ENCODE measurements around the gene GUCY2C. TPM values are rescaled to one million over a fixed set of nuclear protein-coding genes. Genes with fewer than 3 reads are reported as not detected.

Gene GUCY2C
- total RNA-seq, 4 donors from 2014 or later, result 0.19 TPM; not detected in 3

GRCh38 chr12:14605401-14605989 lies 90.9 kb downstream of the GUCY2C start:
- Histone ChIP-seq H3K4me1 (peaks cover 0 to 5% (median 5%) of the 10 kb centered on the region in 3 donors), H3K4me3 (no peak overlapping the region), H3K9me3 (peaks cover 0 to 53% (median 28%) of the 10 kb centered on the region in 3 donors), H3K27ac (no peak overlapping the region), H3K36me3 (no peaks in the 10 kb centered on the region), H3K27me3 (no peaks in the 10 kb centered on the region)
- WGBS, 2 donors, result 70 to 84% methylated on average over 3 of the region's 3 CpGs
- TF ChIP-seq POLR2A (IDR thresholded peaks at IDR 0.05), result no peak
- TF ChIP-seq, protein P1, sequence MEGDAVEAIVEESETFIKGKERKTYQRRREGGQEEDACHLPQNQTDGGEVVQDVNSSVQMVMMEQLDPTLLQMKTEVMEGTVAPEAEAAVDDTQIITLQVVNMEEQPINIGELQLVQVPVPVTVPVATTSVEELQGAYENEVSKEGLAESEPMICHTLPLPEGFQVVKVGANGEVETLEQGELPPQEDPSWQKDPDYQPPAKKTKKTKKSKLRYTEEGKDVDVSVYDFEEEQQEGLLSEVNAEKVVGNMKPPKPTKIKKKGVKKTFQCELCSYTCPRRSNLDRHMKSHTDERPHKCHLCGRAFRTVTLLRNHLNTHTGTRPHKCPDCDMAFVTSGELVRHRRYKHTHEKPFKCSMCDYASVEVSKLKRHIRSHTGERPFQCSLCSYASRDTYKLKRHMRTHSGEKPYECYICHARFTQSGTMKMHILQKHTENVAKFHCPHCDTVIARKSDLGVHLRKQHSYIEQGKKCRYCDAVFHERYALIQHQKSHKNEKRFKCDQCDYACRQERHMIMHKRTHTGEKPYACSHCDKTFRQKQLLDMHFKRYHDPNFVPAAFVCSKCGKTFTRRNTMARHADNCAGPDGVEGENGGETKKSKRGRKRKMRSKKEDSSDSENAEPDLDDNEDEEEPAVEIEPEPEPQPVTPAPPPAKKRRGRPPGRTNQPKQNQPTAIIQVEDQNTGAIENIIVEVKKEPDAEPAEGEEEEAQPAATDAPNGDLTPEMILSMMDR (IDR thresholded peaks at IDR 0.05), result no peak
- DNase-seq, result no peak
- intact Hi-C loops (cut with DNase I), result no loop called here

- no peak overlapping the region for H3K27ac ChIP-seq
- TF ChIP-seq, protein P1 (IDR thresholded peaks at IDR 0.05), result no peak
- TF ChIP-seq POLR2A (IDR thresholded peaks at IDR 0.05), result no peak
- DNase-seq, result no peak
- intact Hi-C loops (cut with DNase I), result no loop called here
- no peak overlapping the region for H3K4me3 ChIP-seq
- H3K27me3 ChIP-seq, result no peaks in the 10 kb centered on the region
- no peaks in the 10 kb centered on the region for H3K36me3 ChIP-seq
- peaks cover 0 to 32% (median 23%) of the 10 kb centered on the region in 3 donors for H3K9me3 ChIP-seq
- H3K4me1 ChIP-seq, result peaks cover 0 to 5% (median 5%) of the 10 kb centered on the region in 3 donors
- 35 to 61% methylated on average over 4 of the region's 4 CpGs for WGBS, 2 donors
Observed at GRCh38 chr12:14601692-14602478, 94.5 kb downstream of the GUCY2C start.

- no peak for TF ChIP-seq POLR2A (IDR thresholded peaks at IDR 0.05)
- TF ChIP-seq, protein P1 (IDR thresholded peaks at IDR 0.05), result no peak
- H3K4me3 ChIP-seq, result no peak overlapping the region
- H3K9me3 ChIP-seq, result no peaks in the 10 kb centered on the region
- intact Hi-C loops (cut with DNase I), result no loop called here
- WGBS, 2 donors, result 92 to 98% methylated on average over 3 of the region's 3 CpGs
- no peak for DNase-seq
- H3K27ac ChIP-seq, result no peak overlapping the region
- peaks cover 0 to 5% (median 5%) of the 10 kb centered on the region in 3 donors for H3K4me1 ChIP-seq
- H3K27me3 ChIP-seq, result no peaks in the 10 kb centered on the region
- H3K36me3 ChIP-seq, result no peaks in the 10 kb centered on the region
Observed at GRCh38 chr12:14597480-14597879, 98.9 kb downstream of the GUCY2C start.

GRCh38 chr12:14591719-14592118 lies 104.7 kb downstream of the GUCY2C start:
- DNase-seq, result no peak
- Histone ChIP-seq H3K36me3 (no peaks in the 10 kb centered on the region), H3K27me3 (no peaks in the 10 kb centered on the region), H3K9me3 (no peaks in the 10 kb centered on the region), H3K4me3 (no peak overlapping the region), H3K27ac (no peak overlapping the region), H3K4me1 (no peaks in the 10 kb centered on the region)
- TF ChIP-seq, protein P1 (IDR thresholded peaks at IDR 0.05), result no peak
- no peak for TF ChIP-seq POLR2A (IDR thresholded peaks at IDR 0.05)
- WGBS, 2 donors, result 62 to 70% methylated on average over 1 of the region's 1 CpG
- intact Hi-C loops (cut with DNase I), result no loop called here

All from esophagus squamous epithelium (tissue), 5 donors.